HepG2 (cell line): ENCODE measurements around the gene RPL38.

ENCODE experiments used
- CBFB ChIP-seq: sonication (generic); formaldehyde crosslinking; IDR thresholded peaks from 2 replicates; pipeline ENCODE4 v1.4.0; 2020; ENCODE audit warnings: missing genetic modification reagents
- CREB1 ChIP-seq, 2 experiments: fragments of 450-650 bp in 1 of 2; IDR thresholded peaks; 2 replicates each; pipeline ENCODE4 v1.6.1; 2016 to 2017; ENCODE audit warnings: control low read depth in 1 of 2, mild to moderate bottlenecking in 1 of 2, missing compliant biosample characterization in 1 of 2, missing genetic modification characterization in 1 of 2
- FOSL1 ChIP-seq: sonication (generic); formaldehyde crosslinking; IDR thresholded peaks from 2 replicates; pipeline ENCODE4 v1.9.0; 2021; ENCODE audit warnings: missing genetic modification reagents, borderline replicate concordance
- FOSL2 ChIP-seq: sonication (generic); formaldehyde crosslinking; IDR thresholded peaks from 2 replicates; pipeline ENCODE4 v1.4.0; 2020; ENCODE audit warnings: missing genetic modification reagents
- FOXA3 ChIP-seq: IDR thresholded peaks from 2 replicates; pipeline ENCODE4 v1.6.1; 2016; ENCODE audit warnings: missing genetic modification reagents, missing compliant biosample characterization
- HNRNPK ChIP-seq: fragments of 200-400 bp; formaldehyde crosslinking; IDR thresholded peaks from 2 replicates; pipeline ENCODE4 v1.6.1; 2018; ENCODE audit warnings: low read length, low read depth, moderate library complexity, mild to moderate bottlenecking; ENCODE audit not compliant: poor library complexity, severe bottlenecking
- PCBP1 ChIP-seq: fragments of 200-400 bp; formaldehyde crosslinking; IDR thresholded peaks from 2 replicates; pipeline ENCODE4 v1.6.1; 2017; ENCODE audit warnings: mild to moderate bottlenecking, low read depth, low read length, borderline replicate concordance
- SIN3A ChIP-seq: IDR thresholded peaks from 2 replicates; pipeline ENCODE4 v1.6.1; 2011; ENCODE audit warnings: low read depth, mild to moderate bottlenecking, control low read depth, low read length, borderline replicate concordance
- ZNF143 ChIP-seq: sonication (generic); formaldehyde crosslinking; IDR thresholded peaks from 2 replicates; pipeline ENCODE4 v1.4.0; 2020; ENCODE audit warnings: missing genetic modification reagents
- ZNF33A ChIP-seq: sonication (generic); formaldehyde crosslinking; IDR thresholded peaks from 2 replicates; pipeline ENCODE4 v1.5.1; 2020; ENCODE audit warnings: missing genetic modification reagents, mild to moderate bottlenecking, moderate library complexity, borderline replicate concordance
- TF ChIP-seq, protein P1 (sequence below): sonication (generic); formaldehyde crosslinking; IDR thresholded peaks from 2 replicates; pipeline ENCODE4 v1.5.0; 2020; ENCODE audit warnings: mild to moderate bottlenecking, missing genetic modification reagents, moderate library complexity
- TF ChIP-seq, protein P2 (sequence below): sonication (generic); formaldehyde crosslinking; IDR thresholded peaks from 2 replicates; pipeline ENCODE4 v1.4.0; 2020; ENCODE audit warnings: low read depth, mild to moderate bottlenecking, missing genetic modification reagents
- TF ChIP-seq, protein P3 (sequence below): sonication (generic); formaldehyde crosslinking; IDR thresholded peaks from 2 replicates; pipeline ENCODE4 v1.4.0; 2020; ENCODE audit warnings: missing genetic modification reagents
- TF ChIP-seq, protein P4 (sequence below): sonication (generic); formaldehyde crosslinking; IDR thresholded peaks from 2 replicates; pipeline ENCODE4 v1.8.1; 2023; ENCODE audit warnings: mild to moderate bottlenecking, inconsistent platforms, moderate library complexity, missing genetic modification reagents, borderline replicate concordance

DNA sequence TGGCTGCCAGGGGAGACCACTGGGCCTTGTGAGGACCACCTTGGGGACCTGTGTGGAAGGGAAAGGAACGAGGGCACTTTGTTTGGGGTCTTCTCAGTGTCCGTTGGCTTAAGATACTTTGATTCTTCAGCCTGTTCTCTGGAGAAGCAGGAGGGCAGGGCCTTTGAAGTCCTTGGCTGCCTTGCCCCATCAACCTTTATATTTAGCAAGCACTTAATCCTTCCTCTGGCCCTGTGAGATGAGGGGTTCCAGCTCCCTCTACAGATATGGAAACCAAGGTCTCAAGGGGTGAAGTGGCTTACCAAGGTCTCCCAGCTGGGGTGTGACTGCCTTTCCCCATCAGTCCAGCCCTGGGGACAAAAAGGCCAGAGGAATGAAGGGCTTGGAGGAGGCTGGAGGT, 38.4 kb downstream of the RPL38 start:
- TF ChIP-seq, protein P1, sequence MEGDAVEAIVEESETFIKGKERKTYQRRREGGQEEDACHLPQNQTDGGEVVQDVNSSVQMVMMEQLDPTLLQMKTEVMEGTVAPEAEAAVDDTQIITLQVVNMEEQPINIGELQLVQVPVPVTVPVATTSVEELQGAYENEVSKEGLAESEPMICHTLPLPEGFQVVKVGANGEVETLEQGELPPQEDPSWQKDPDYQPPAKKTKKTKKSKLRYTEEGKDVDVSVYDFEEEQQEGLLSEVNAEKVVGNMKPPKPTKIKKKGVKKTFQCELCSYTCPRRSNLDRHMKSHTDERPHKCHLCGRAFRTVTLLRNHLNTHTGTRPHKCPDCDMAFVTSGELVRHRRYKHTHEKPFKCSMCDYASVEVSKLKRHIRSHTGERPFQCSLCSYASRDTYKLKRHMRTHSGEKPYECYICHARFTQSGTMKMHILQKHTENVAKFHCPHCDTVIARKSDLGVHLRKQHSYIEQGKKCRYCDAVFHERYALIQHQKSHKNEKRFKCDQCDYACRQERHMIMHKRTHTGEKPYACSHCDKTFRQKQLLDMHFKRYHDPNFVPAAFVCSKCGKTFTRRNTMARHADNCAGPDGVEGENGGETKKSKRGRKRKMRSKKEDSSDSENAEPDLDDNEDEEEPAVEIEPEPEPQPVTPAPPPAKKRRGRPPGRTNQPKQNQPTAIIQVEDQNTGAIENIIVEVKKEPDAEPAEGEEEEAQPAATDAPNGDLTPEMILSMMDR (CRISPR knock-in tag) = no peak
- TF ChIP-seq ZNF33A = no peak
- TF ChIP-seq FOXA3 = no peak
- no peak for TF ChIP-seq PCBP1
- TF ChIP-seq, protein P2, sequence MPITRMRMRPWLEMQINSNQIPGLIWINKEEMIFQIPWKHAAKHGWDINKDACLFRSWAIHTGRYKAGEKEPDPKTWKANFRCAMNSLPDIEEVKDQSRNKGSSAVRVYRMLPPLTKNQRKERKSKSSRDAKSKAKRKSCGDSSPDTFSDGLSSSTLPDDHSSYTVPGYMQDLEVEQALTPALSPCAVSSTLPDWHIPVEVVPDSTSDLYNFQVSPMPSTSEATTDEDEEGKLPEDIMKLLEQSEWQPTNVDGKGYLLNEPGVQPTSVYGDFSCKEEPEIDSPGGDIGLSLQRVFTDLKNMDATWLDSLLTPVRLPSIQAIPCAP (CRISPR knock-in tag) = no peak
- TF ChIP-seq CBFB = no peak
- no peak for TF ChIP-seq CREB1 (IDR thresholded peaks at IDR 0.05)
- TF ChIP-seq CREB1 (CRISPR knock-in tag; IDR thresholded peaks at IDR 0.05) = no peak
- no peak for TF ChIP-seq ZNF143 (CRISPR knock-in tag)
- no peak for TF ChIP-seq SIN3A
- no peak for TF ChIP-seq FOSL1 (CRISPR knock-in tag)
- no peak for TF ChIP-seq HNRNPK
- no peak for TF ChIP-seq FOSL2 (CRISPR knock-in tag)
- TF ChIP-seq, protein P3, sequence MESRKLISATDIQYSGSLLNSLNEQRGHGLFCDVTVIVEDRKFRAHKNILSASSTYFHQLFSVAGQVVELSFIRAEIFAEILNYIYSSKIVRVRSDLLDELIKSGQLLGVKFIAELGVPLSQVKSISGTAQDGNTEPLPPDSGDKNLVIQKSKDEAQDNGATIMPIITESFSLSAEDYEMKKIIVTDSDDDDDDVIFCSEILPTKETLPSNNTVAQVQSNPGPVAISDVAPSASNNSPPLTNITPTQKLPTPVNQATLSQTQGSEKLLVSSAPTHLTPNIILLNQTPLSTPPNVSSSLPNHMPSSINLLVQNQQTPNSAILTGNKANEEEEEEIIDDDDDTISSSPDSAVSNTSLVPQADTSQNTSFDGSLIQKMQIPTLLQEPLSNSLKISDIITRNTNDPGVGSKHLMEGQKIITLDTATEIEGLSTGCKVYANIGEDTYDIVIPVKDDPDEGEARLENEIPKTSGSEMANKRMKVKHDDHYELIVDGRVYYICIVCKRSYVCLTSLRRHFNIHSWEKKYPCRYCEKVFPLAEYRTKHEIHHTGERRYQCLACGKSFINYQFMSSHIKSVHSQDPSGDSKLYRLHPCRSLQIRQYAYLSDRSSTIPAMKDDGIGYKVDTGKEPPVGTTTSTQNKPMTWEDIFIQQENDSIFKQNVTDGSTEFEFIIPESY (CRISPR knock-in tag) = no peak
- TF ChIP-seq, protein P4, sequence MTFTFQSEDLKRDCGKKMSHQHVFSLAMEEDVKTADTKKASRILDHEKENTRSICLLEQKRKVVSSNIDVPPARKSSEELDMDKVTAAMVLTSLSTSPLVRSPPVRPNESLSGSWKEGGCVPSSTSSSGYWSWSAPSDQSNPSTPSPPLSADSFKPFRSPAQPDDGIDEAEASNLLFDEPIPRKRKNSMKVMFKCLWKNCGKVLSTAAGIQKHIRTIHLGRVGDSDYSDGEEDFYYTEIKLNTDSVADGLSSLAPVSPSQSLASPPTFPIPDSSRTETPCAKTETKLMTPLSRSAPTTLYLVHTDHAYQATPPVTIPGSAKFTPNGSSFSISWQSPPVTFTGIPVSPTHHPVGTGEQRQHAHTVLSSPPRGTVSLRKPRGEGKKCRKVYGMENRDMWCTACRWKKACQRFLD (CRISPR knock-in tag) = no peak
